Natural killer cell treated with Interleukin-12 subunit alpha and Interleukin-12 subunit beta and Interleukin-15 and Interleukin-18, amount 100 ng/mL, for 72 hours (primary cell): Measurements from ENCODE around the gene DMXL2. TPM values are rescaled to one million over a fixed set of nuclear protein-coding genes. Genes with fewer than 3 reads are reported as not detected.

Experiments used
- ATAC-seq, 2 donors: fragments of 150-1000 bp; cut with Tn5 transposase in 1 of 2; sonication (Bioruptor Pico), chemical (Tn5 transposase) in 1 of 2; 2 replicates each; pipeline ENCODE4 v1.10.0; 2021
- DNase-seq: peaks from one replicate; pipeline ENCODE4 v3.0.0; 2022; ENCODE audit warnings: low spot score
- H3K27ac Mint-ChIP-seq, 2 donors: 1 replicate in 1 of 2; 2 replicates in 1 of 2; pipeline ENCODE4 v1.8.0; 2022; ENCODE audit warnings: mixed read lengths in 2 of 2, mild to moderate bottlenecking in 1 of 2, moderate library complexity in 1 of 2
- H3K27me3 Mint-ChIP-seq, 2 donors: 1 replicate in 1 of 2; 2 replicates in 1 of 2; pipeline ENCODE4 v1.8.0; 2022; ENCODE audit warnings: mixed read lengths in 2 of 2
- H3K36me3 Mint-ChIP-seq: one replicate; pipeline ENCODE4 v1.8.0; 2022; ENCODE audit warnings: mixed read lengths
- H3K4me1 Mint-ChIP-seq, 2 donors: 1 replicate in 1 of 2; 2 replicates in 1 of 2; pipeline ENCODE4 v1.8.0; 2022; ENCODE audit warnings: low read depth in 2 of 2, mixed read lengths in 2 of 2, mild to moderate bottlenecking in 1 of 2
- H3K4me3 Mint-ChIP-seq: one replicate; pipeline ENCODE4 v1.8.0; 2022; ENCODE audit warnings: mixed read lengths
- H3K9me3 Mint-ChIP-seq: 2 replicates; pipeline ENCODE4 v1.8.0; 2022; ENCODE audit warnings: mixed read lengths
- total RNA-seq, 2 donors: library from RNA; stranded (reverse); gene quantifications; one replicate each; pipeline ENCODE4 v1.2.3, GENCODE V29; 2022

DMXL2 gene
- total RNA-seq, 2 donors from 2014 or later: 7.8 to 9.2 TPM

- ATAC-seq (no peak), DNase-seq (no peak)
- no peaks in the 10 kb centered on the region for H3K36me3 Mint-ChIP-seq
- no peaks in the 10 kb centered on the region for H3K9me3 Mint-ChIP-seq
- no peak overlapping the region for H3K27ac Mint-ChIP-seq
- H3K4me3 Mint-ChIP-seq: no peak overlapping the region
- no peaks in the 10 kb centered on the region for H3K4me1 Mint-ChIP-seq
- H3K27me3 Mint-ChIP-seq: peaks cover 0 to 3% of the 10 kb centered on the region in 2 donors
Measured at GRCh38 chr15:51642696-51643095, 20.1 kb upstream of the DMXL2 start.

GRCh38 chr15:51641490-51642130 is 19.0 kb upstream of the DMXL2 start:
- peaks cover 0 to 3% of the 10 kb centered on the region in 2 donors for H3K27me3 Mint-ChIP-seq
- H3K27ac Mint-ChIP-seq: no peak overlapping the region
- H3K4me3 Mint-ChIP-seq: no peak overlapping the region
- H3K9me3 Mint-ChIP-seq: no peaks in the 10 kb centered on the region
- ATAC-seq: no peak
- no peak for DNase-seq
- H3K36me3 Mint-ChIP-seq: no peaks in the 10 kb centered on the region
- H3K4me1 Mint-ChIP-seq: no peaks in the 10 kb centered on the region

DNA sequence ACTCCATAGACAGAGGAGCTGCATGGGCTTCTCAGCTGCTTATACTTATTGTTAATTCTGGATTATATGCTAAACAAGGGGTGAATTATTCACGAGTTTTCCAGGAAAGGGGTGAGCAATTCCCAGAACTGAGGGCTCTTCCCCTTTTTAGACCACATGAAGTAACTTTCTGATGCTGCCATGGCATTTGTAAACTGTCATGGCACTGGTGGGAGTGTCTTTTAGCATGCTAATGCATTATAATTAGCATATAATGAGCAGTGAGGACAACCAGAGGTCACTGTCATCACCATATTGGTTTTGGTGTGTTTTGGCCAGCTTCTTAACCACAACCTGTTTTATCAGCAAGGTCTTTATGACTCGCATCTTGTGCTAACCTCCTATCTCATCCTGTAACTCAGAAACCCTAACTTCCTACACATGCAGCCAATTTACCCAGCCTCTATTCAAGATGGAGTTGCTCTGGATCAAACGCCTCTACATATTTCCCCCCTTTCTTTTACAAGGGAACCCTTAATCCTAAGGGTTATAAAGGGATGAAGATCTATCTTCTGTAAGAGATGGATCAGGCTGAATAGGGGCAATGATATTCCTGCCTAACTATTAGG is 12.1 kb upstream of the DMXL2 start:
- ATAC-seq: no peak
- DNase-seq: no peak
- H3K36me3 Mint-ChIP-seq: no peaks in the 10 kb centered on the region
- H3K4me3 Mint-ChIP-seq: no peak overlapping the region
- peaks cover 17% of the 10 kb centered on the region in 2 donors for H3K27me3 Mint-ChIP-seq
- H3K9me3 Mint-ChIP-seq: no peaks in the 10 kb centered on the region
- no peak overlapping the region for H3K27ac Mint-ChIP-seq
- peaks cover 6 to 8% of the 10 kb centered on the region in 2 donors for H3K4me1 Mint-ChIP-seq

GRCh38 chr15:51629612-51630011 is 7.0 kb upstream of the DMXL2 start:
- Mint-ChIP-seq H3K9me3 (no peaks in the 10 kb centered on the region), H3K27me3 (peaks cover 24 to 27% of the 10 kb centered on the region in 2 donors), H3K4me1 (peaks cover 8 to 9% of the 10 kb centered on the region in 2 donors), H3K36me3 (no peaks in the 10 kb centered on the region), H3K4me3 (no peak overlapping the region), H3K27ac (no peak overlapping the region)
- no peak for ATAC-seq
- DNase-seq: no peak

GRCh38 chr15:51625236-51625635 is 2.7 kb upstream of the DMXL2 start:
- H3K27me3 Mint-ChIP-seq: peaks cover 31 to 40% of the 10 kb centered on the region in 2 donors
- H3K36me3 Mint-ChIP-seq: no peaks in the 10 kb centered on the region
- no peaks in the 10 kb centered on the region for H3K9me3 Mint-ChIP-seq
- H3K4me1 Mint-ChIP-seq: peaks cover 21 to 22% of the 10 kb centered on the region in 2 donors
- no peak overlapping the region for H3K4me3 Mint-ChIP-seq
- ATAC-seq (no peak), DNase-seq (no peak)
- H3K27ac Mint-ChIP-seq: no peak overlapping the region

- H3K4me1 Mint-ChIP-seq: peaks cover 13 to 15% of the 10 kb centered on the region in 2 donors
- H3K4me3 Mint-ChIP-seq: peak overlapping the region; percentile 81
- H3K9me3 Mint-ChIP-seq: no peaks in the 10 kb centered on the region
- H3K36me3 Mint-ChIP-seq: no peaks in the 10 kb centered on the region
- no peak overlapping the region for H3K27ac Mint-ChIP-seq
- ATAC-seq (no peak), DNase-seq (no peak)
- H3K27me3 Mint-ChIP-seq: peaks cover 31 to 42% of the 10 kb centered on the region in 2 donors
Measured at GRCh38 chr15:51624022-51624421, 1.5 kb upstream of the DMXL2 start.

DNA sequence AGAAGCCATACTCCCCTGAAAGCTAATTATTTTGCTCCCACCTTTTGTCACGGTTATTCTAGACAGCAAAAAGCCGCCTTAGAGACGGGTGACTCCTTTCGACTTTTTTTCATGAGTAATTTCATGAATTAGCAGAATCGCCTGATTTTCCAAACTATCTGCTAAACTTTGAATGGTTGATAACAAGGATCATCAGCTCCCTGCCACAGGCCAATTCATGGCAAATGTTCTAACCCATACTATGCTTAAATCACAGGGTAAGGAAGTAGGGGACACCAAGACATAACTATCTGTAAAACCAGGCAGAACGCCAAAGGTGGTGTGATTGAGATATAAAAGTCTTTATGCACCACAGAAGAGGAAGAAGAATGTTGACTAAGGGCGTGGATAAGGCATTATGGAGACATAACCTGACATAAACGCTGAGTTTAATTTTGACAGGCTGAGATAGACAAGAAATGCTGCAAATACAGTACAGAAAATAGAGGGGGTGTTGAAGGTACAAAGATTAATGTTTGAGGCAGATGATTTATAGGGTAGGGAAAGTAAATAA is 891 bp upstream of the DMXL2 start:
- Mint-ChIP-seq H3K4me3 (peak overlapping the region; percentile 81), H3K27ac (no peak overlapping the region), H3K9me3 (no peaks in the 10 kb centered on the region), H3K27me3 (peaks cover 31 to 42% of the 10 kb centered on the region in 2 donors), H3K4me1 (peaks cover 13 to 15% of the 10 kb centered on the region in 2 donors), H3K36me3 (no peaks in the 10 kb centered on the region)
- ATAC-seq: no peak
- DNase-seq: no peak

DNA sequence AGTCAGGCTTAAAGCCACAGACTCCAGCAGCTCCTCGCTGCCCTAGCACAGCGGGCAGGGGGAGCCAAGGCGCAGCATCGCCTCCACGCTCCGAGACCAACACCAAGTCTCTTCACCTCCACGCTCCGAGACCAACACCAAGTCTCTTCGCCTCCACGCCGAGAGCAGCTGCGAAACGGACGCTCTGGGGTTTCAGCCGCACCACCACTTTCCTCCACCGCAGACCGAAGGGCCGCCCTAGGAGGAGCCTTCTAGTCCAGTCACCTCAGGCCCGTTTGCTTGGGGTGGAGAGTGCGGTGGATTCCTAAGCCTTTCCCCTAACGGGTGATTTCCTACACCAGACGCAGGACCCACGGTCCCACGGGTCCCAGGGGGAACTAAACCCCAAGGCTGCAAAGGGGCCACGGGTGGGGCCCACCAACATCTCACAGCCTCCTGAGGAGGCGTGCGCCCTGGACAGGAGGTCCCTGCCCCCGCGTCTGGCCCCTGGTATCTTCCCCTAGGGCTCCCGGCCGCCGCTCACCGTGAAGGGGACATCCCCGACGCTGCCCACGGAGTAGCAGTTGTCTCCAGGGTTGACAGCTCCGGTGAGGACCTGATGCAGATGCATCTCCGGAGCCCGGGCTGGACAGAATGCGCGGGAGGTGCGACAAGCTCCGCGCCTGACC is 501 bp downstream of the DMXL2 start:
- peak overlapping the region; percentile 35 to 62 for H3K27ac Mint-ChIP-seq

GRCh38 chr15:51621155-51621765 is 1.3 kb downstream of the DMXL2 start:
- Mint-ChIP-seq H3K4me3 (peak overlapping the region; percentile 81), H3K36me3 (no peaks in the 10 kb centered on the region), H3K4me1 (peaks cover 13 to 15% of the 10 kb centered on the region in 2 donors), H3K9me3 (no peaks in the 10 kb centered on the region), H3K27ac (peak overlapping the region in 1 of 2 donors; percentile 62), H3K27me3 (peaks cover 16 to 31% of the 10 kb centered on the region in 2 donors)
- no peak for ATAC-seq
- no peak for DNase-seq

More for the DNA sequence above, 501 bp downstream of the DMXL2 start:
- peak; percentile 77 for DNase-seq
- Mint-ChIP-seq H3K36me3 (no peaks in the 10 kb centered on the region), H3K4me3 (peak overlapping the region; percentile 81), H3K9me3 (no peaks in the 10 kb centered on the region), H3K27me3 (peaks cover 19 to 34% of the 10 kb centered on the region in 2 donors), H3K4me1 (peaks cover 13 to 15% of the 10 kb centered on the region in 2 donors)
- peak; percentile 78 to 83 for ATAC-seq

- H3K27ac Mint-ChIP-seq: no peak overlapping the region
- peak overlapping the region; percentile 8 for H3K4me3 Mint-ChIP-seq
- ATAC-seq: no peak
- H3K4me1 Mint-ChIP-seq: peaks cover 13 to 15% of the 10 kb centered on the region in 2 donors
- H3K36me3 Mint-ChIP-seq: no peaks in the 10 kb centered on the region
- no peak for DNase-seq
- H3K9me3 Mint-ChIP-seq: no peaks in the 10 kb centered on the region
- H3K27me3 Mint-ChIP-seq: peaks cover 16 to 29% of the 10 kb centered on the region in 2 donors
Measured at GRCh38 chr15:51620641-51621040, 1.9 kb downstream of the DMXL2 start.

GRCh38 chr15:51620122-51620521 is 2.4 kb downstream of the DMXL2 start:
- peaks cover 16 to 27% of the 10 kb centered on the region in 2 donors for H3K27me3 Mint-ChIP-seq
- ATAC-seq (no peak), DNase-seq (no peak)
- no peak overlapping the region for H3K4me3 Mint-ChIP-seq
- no peak overlapping the region for H3K27ac Mint-ChIP-seq
- peaks cover 13 to 15% of the 10 kb centered on the region in 2 donors for H3K4me1 Mint-ChIP-seq
- H3K9me3 Mint-ChIP-seq: no peaks in the 10 kb centered on the region
- H3K36me3 Mint-ChIP-seq: no peaks in the 10 kb centered on the region

GRCh38 chr15:51619331-51620035 is 3.1 kb downstream of the DMXL2 start:
- Mint-ChIP-seq H3K27ac (no peak overlapping the region), H3K27me3 (peaks cover 13 to 23% of the 10 kb centered on the region in 2 donors), H3K9me3 (no peaks in the 10 kb centered on the region), H3K4me3 (no peak overlapping the region), H3K36me3 (no peaks in the 10 kb centered on the region), H3K4me1 (peaks cover 13 to 15% of the 10 kb centered on the region in 2 donors)
- ATAC-seq (no peak), DNase-seq (no peak)

GRCh38 chr15:51617886-51618285 is 4.7 kb downstream of the DMXL2 start:
- ATAC-seq: no peak
- H3K4me1 Mint-ChIP-seq: peaks cover 7% of the 10 kb centered on the region in 2 donors
- H3K4me3 Mint-ChIP-seq: no peak overlapping the region
- H3K27ac Mint-ChIP-seq: no peak overlapping the region
- H3K27me3 Mint-ChIP-seq: peaks cover 0 to 11% of the 10 kb centered on the region in 2 donors
- no peaks in the 10 kb centered on the region for H3K9me3 Mint-ChIP-seq
- DNase-seq: no peak
- H3K36me3 Mint-ChIP-seq: no peaks in the 10 kb centered on the region
